Mesendoderm (in vitro differentiated cells): Measurements from ENCODE around the gene DEPDC1B.
"Not testable (repeated sequence)": the region's sequence is repeated elsewhere in the genome, so short reads cannot be mapped to it uniquely, and the experiment has no call there.

ENCODE experiments used
- DNase-seq: peaks from one replicate; pipeline ENCODE4 v3.0.0; 2013
- H2AK5ac ChIP-seq: 2 replicates; pipeline ENCODE4 v1.6.1; 2013; ENCODE audit warnings: low read length, inconsistent platforms
- H2BK120ac ChIP-seq: 2 replicates; pipeline ENCODE4 v1.6.1; 2013; ENCODE audit warnings: low read depth, mild to moderate bottlenecking, low read length, moderate library complexity, mixed read lengths
- H2BK15ac ChIP-seq: replicated peaks from 2 replicates; pipeline ENCODE4 v1.6.1; 2013; ENCODE audit warnings: low read depth, mild to moderate bottlenecking, moderate library complexity
- H2BK5ac ChIP-seq: 2 replicates; pipeline ENCODE4 v1.6.1; 2013; ENCODE audit warnings: low read length, inconsistent platforms
- H3K18ac ChIP-seq: 2 replicates; pipeline ENCODE4 v1.6.1; 2013; ENCODE audit warnings: mild to moderate bottlenecking, low read length, mixed read lengths
- H3K23ac ChIP-seq: one replicate; pipeline ENCODE4 v1.6.1; 2013; ENCODE audit warnings: low read length
- H3K27ac ChIP-seq: 2 replicates; pipeline ENCODE4 v1.5.1; 2013; ENCODE audit warnings: low read depth, mild to moderate bottlenecking, inconsistent platforms, low read length, moderate library complexity
- H3K27me3 ChIP-seq: 2 replicates; pipeline ENCODE4 v1.6.1; 2013; ENCODE audit warnings: low read length, control low read depth, mild to moderate bottlenecking, inconsistent platforms; ENCODE audit not compliant: insufficient read depth, poor library complexity
- H3K36me3 ChIP-seq: 2 replicates; pipeline ENCODE4 v1.6.1; 2013; ENCODE audit warnings: low read length, inconsistent platforms; ENCODE audit not compliant: control insufficient read depth, insufficient read depth
- H3K4ac ChIP-seq: one replicate; pipeline ENCODE4 v1.6.1; 2013; ENCODE audit warnings: low read depth, mild to moderate bottlenecking, low read length, moderate library complexity
- H3K4me1 ChIP-seq: 2 replicates; pipeline ENCODE4 v1.6.1; 2013; ENCODE audit warnings: low read depth, low read length, inconsistent platforms; ENCODE audit not compliant: control insufficient read depth
- H3K4me2 ChIP-seq: 2 replicates; pipeline ENCODE4 v1.6.1; 2013; ENCODE audit warnings: low read length
- H3K4me3 ChIP-seq: 2 replicates; pipeline ENCODE4 v1.5.1; 2013; ENCODE audit warnings: mild to moderate bottlenecking, low read length
- H3K56ac ChIP-seq: one replicate; pipeline ENCODE4 v1.6.1; 2013; ENCODE audit warnings: low read length
- H3K79me1 ChIP-seq: 2 replicates; pipeline ENCODE4 v1.6.1; 2013; ENCODE audit warnings: low read length, inconsistent platforms
- H3K79me2 ChIP-seq: 2 replicates; pipeline ENCODE4 v1.6.1; 2013; ENCODE audit warnings: mild to moderate bottlenecking, low read length; ENCODE audit not compliant: control insufficient read depth, insufficient read depth
- H3K9ac ChIP-seq: 2 replicates; pipeline ENCODE4 v1.6.1; 2013; ENCODE audit warnings: low read length, inconsistent platforms
- H4K5ac ChIP-seq: one replicate; pipeline ENCODE4 v1.6.1; 2013; ENCODE audit warnings: low read length
- H4K8ac ChIP-seq: one replicate; pipeline ENCODE4 v1.6.1; 2013; ENCODE audit warnings: low read depth, mild to moderate bottlenecking, control low read depth, low read length, moderate library complexity
- WGBS: extraction: QIAGEN DNeasy Blood & Tissue Kit; methylation state at CpG from one replicate; pipeline ENCODE4 v1.1.7; 2013; ENCODE audit warnings: low lambda C conversion rate, missing lambda C conversion rate; ENCODE audit not compliant: insufficient coverage; ENCODE audit errors: extremely low coverage; 5-methylcytosine and 5-hydroxymethylcytosine counted together

Gene DEPDC1B

DNA sequence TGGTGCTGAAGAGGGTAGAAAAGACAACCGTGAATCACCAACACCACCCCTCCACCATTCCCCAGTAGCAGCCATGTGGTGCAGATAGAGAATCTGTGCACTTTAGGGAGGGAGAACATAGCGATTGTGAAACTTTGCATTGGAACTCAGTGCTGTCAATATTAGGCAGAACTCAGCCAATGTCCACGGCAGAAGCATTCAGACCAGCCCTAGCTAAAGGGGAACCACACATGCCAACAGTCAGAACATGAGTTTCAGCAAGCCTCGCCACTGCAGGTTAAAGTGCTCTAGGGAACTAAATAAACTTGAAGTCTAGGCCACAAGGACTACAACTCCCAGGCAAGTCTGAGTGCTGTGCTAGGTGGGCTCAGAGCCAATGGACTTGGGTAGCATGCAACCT, 38.5 kb upstream of the DEPDC1B start:
- Histone ChIP-seq H3K4me2 (no peak overlapping the region), H3K79me1 (no peaks in the 10 kb centered on the region), H4K8ac (no peak overlapping the region), H2AK5ac (no peak overlapping the region), H3K56ac (no peak overlapping the region), H3K36me3 (no peaks in the 10 kb centered on the region), H2BK15ac (no peak overlapping the region), H3K4ac (no peak overlapping the region), H3K27ac (no peak overlapping the region), H3K18ac (no peak overlapping the region), H3K4me1 (no peaks in the 10 kb centered on the region), H2BK5ac (no peak overlapping the region), H4K5ac (no peak overlapping the region), H2BK120ac (no peak overlapping the region), H3K4me3 (no peak overlapping the region), H3K23ac (no peak overlapping the region), H3K79me2 (no peaks in the 10 kb centered on the region), H3K27me3 (no peaks in the 10 kb centered on the region), H3K9ac (no peak overlapping the region)
- no peak for DNase-seq
- WGBS, result no CpG with 5 or more reads among the region's 4 CpGs

DNA sequence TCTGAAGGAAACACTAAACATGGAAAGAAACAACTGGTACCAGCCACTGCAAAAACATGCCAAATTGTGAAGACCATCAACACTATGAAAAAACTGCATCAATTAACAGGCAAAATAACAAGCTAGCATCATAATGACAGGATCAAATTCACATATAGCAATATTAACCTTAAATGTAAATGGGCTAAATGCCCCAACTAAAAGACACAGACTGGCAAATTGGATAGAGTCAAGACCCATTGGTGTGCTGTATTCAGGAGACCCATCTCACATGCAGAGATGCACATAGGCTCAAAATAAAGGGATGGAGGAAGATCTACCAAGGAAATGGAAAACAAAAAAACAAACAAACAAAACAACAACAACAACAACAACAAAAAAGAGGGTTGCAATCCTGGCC, 30.9 kb upstream of the DEPDC1B start:
- H3K56ac ChIP-seq, H3K79me2 ChIP-seq, H3K23ac ChIP-seq, H3K18ac ChIP-seq, DNase-seq, H3K36me3 ChIP-seq, H2BK15ac ChIP-seq, H3K79me1 ChIP-seq, H3K4me1 ChIP-seq, H2AK5ac ChIP-seq, H2BK120ac ChIP-seq, H3K4me2 ChIP-seq, H2BK5ac ChIP-seq, H3K4me3 ChIP-seq, H3K27me3 ChIP-seq, H3K4ac ChIP-seq, H3K27ac ChIP-seq, H3K9ac ChIP-seq, H4K5ac ChIP-seq, H4K8ac ChIP-seq: not testable (repeated sequence)

DNA sequence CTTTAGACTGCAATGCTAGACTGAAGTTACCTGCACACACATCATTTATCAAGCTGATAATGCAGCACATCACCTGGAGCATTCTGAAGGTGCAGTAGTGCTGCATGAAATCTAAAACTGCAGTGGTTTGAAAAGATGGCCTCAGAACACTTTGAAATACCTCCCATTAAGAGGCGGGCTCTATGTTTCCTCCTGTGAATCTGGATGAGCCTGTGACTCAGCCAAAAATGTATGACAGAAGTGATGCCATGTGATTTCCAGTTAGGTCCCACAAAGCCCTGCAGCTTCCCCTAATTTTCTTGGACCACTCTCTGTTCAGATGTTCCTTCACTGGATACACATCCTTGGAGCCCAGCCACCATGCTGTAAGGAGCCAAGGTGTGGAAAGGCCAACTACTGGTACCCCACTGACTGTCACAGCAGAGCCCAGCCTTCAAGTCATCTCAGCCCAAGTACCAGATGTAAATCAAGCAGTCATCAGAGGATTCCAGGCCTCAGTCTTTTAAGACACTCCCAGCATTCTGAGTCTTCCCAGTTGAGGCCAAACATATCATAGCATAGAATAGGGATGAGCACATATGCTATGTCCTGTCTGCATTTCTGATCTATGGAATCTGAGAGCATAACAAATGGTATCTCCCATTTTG, 27.2 kb upstream of the DEPDC1B start:
- Histone ChIP-seq H2AK5ac (no peak overlapping the region), H3K4ac (no peak overlapping the region), H3K56ac (no peak overlapping the region), H3K9ac (no peak overlapping the region), H3K18ac (no peak overlapping the region), H3K27ac (no peak overlapping the region), H3K27me3 (no peaks in the 10 kb centered on the region), H4K8ac (no peak overlapping the region), H3K79me2 (no peaks in the 10 kb centered on the region), H4K5ac (no peak overlapping the region), H3K79me1 (no peaks in the 10 kb centered on the region), H3K4me3 (no peak overlapping the region), H2BK15ac (no peak overlapping the region), H3K4me1 (no peaks in the 10 kb centered on the region), H2BK5ac (no peak overlapping the region), H3K4me2 (no peak overlapping the region), H3K23ac (no peak overlapping the region), H3K36me3 (no peaks in the 10 kb centered on the region), H2BK120ac (no peak overlapping the region)
- peak; percentile 30 for DNase-seq
- WGBS, result no CpG with 5 or more reads among the region's 1 CpG

DNA sequence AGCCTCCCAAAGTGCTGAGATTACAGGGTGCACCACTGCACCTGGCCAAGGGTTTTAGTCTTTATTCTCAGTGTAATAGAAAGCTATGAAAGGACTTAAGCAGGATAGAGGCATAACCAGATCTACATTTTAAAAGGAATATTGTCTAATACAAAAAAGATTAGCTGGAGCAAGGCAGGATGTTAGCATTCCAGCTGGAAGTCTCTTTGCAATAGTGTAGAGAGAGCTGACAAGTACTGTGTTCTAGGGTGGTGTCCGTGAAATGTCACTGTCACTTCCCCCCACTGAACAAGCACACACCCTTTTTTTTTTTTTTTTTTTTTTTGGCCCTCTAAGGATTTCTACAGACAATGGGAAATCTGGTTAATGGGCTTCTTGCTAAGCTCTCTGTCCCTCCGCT, 24.2 kb upstream of the DEPDC1B start:
- Histone ChIP-seq H3K9ac (no peak overlapping the region), H2BK120ac (no peak overlapping the region), H3K4me1 (no peaks in the 10 kb centered on the region), H3K36me3 (no peaks in the 10 kb centered on the region), H3K4me2 (no peak overlapping the region), H2BK15ac (no peak overlapping the region), H3K18ac (no peak overlapping the region), H3K79me2 (no peaks in the 10 kb centered on the region), H4K5ac (no peak overlapping the region), H3K79me1 (no peaks in the 10 kb centered on the region), H3K4ac (no peak overlapping the region), H2AK5ac (no peak overlapping the region), H3K27me3 (no peaks in the 10 kb centered on the region), H3K27ac (no peak overlapping the region), H3K23ac (no peak overlapping the region), H3K56ac (no peak overlapping the region), H2BK5ac (no peak overlapping the region), H4K8ac (no peak overlapping the region), H3K4me3 (no peak overlapping the region)
- WGBS, result no CpG with 5 or more reads among the region's 2 CpGs
- DNase-seq, result no peak

DNA sequence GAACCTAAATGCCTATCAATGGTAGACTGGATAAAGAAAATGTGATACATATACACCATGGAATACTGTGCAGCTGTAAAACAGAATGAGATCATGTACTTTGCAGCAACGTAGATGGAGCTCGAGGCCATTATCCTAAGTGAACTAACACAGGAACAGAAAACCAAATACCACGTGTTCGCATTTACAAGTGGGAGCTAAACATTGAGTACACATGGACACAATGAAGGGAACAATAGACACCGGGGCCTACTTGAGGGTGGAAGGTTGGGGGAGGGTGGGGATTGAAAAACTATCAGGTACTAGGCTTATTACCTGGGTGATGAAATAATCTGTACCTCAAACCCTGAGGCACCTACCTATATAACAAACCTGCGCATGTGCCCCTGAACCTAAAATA, 22.4 kb upstream of the DEPDC1B start:
- Histone ChIP-seq H3K4ac (no peak overlapping the region), H4K5ac (no peak overlapping the region), H3K36me3 (no peaks in the 10 kb centered on the region), H3K79me1 (no peaks in the 10 kb centered on the region), H2BK120ac (no peak overlapping the region), H3K4me2 (no peak overlapping the region), H3K9ac (no peak overlapping the region), H2BK15ac (no peak overlapping the region), H3K27ac (no peak overlapping the region), H2BK5ac (no peak overlapping the region), H3K4me3 (no peak overlapping the region), H4K8ac (no peak overlapping the region), H3K4me1 (no peaks in the 10 kb centered on the region), H3K79me2 (no peaks in the 10 kb centered on the region), H3K27me3 (no peaks in the 10 kb centered on the region), H3K18ac (no peak overlapping the region), H3K23ac (no peak overlapping the region), H3K56ac (no peak overlapping the region), H2AK5ac (no peak overlapping the region)
- no CpG with 5 or more reads among the region's 6 CpGs for WGBS
- no peak for DNase-seq

DNA sequence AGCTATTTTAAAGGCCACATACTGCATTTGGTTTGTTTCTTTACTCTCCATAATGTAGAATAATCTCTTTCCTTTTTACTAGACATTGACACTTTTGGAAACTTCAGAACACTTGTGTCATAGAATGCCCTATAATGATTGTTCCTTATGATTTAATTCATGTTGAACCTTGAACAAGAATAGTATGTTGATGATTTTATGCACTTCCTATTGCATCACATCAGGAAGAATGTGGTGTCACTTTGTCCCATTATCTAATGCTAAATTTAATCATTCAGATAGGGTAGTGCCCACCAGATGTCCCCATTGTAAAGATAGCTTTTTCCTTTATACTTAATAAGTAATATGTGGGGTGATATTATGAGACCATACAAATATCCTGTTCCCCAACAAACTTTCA, 19.4 kb upstream of the DEPDC1B start:
- H3K4ac ChIP-seq, result no peak overlapping the region
- no peak overlapping the region for H3K9ac ChIP-seq
- H3K27me3 ChIP-seq, result no peaks in the 10 kb centered on the region
- H4K8ac ChIP-seq, result no peak overlapping the region
- no peak for DNase-seq
- no peak overlapping the region for H3K4me2 ChIP-seq
- no peak overlapping the region for H3K18ac ChIP-seq
- no peak overlapping the region for H2BK15ac ChIP-seq
- no peaks in the 10 kb centered on the region for H3K79me1 ChIP-seq
- H2BK120ac ChIP-seq, result no peak overlapping the region
- no peak overlapping the region for H4K5ac ChIP-seq
- H3K23ac ChIP-seq, result no peak overlapping the region
- no peak overlapping the region for H2AK5ac ChIP-seq
- no peaks in the 10 kb centered on the region for H3K36me3 ChIP-seq
- no peaks in the 10 kb centered on the region for H3K4me1 ChIP-seq
- H3K79me2 ChIP-seq, result no peaks in the 10 kb centered on the region
- H3K56ac ChIP-seq, result no peak overlapping the region
- no peak overlapping the region for H2BK5ac ChIP-seq
- no peak overlapping the region for H3K4me3 ChIP-seq
- H3K27ac ChIP-seq, result no peak overlapping the region
